ENCODE results near the gene FNIP2.

The FNIP2 gene

GRCh38 chr4:158847535-158847934, 78.7 kb downstream of the FNIP2 start:
- TF ChIP-seq, protein P1, sequence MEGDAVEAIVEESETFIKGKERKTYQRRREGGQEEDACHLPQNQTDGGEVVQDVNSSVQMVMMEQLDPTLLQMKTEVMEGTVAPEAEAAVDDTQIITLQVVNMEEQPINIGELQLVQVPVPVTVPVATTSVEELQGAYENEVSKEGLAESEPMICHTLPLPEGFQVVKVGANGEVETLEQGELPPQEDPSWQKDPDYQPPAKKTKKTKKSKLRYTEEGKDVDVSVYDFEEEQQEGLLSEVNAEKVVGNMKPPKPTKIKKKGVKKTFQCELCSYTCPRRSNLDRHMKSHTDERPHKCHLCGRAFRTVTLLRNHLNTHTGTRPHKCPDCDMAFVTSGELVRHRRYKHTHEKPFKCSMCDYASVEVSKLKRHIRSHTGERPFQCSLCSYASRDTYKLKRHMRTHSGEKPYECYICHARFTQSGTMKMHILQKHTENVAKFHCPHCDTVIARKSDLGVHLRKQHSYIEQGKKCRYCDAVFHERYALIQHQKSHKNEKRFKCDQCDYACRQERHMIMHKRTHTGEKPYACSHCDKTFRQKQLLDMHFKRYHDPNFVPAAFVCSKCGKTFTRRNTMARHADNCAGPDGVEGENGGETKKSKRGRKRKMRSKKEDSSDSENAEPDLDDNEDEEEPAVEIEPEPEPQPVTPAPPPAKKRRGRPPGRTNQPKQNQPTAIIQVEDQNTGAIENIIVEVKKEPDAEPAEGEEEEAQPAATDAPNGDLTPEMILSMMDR (IDR thresholded peaks at IDR 0.05; ENCODE audit: insufficient read depth, low read depth, low read length, missing control alignments) = no peak
- no peak overlapping the region for H3K4me3 ChIP-seq (ENCODE audit: low read depth, low read length)
- no peak for DNase-seq (ENCODE audit: low read depth)

DNA sequence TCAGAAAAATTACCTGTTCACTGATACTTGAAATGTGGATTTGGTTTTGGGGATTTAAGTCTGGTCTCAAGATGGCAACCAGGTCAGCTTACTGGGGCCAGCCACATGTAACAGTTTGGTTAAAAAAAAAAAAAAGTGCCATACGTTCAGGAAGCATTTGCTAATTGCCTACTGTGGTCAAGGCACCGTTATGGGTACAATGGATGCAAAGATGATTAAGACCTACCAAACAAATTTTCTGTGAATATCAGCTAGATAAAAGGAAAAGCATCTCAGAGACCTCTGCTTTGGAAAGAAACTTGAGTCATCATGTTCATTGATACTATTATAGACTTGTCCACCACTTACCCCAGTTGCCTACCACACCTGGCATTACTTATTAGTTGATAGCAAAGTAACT, 80.9 kb downstream of the FNIP2 start:
- TF ChIP-seq, protein P1 (IDR thresholded peaks at IDR 0.05; ENCODE audit: insufficient read depth, low read depth, low read length, missing control alignments) = no peak
- DNase-seq (ENCODE audit: low read depth) = no peak

GRCh38 chr4:158850371-158850770, 81.5 kb downstream of the FNIP2 start:
- no peak overlapping the region for H3K4me3 ChIP-seq (ENCODE audit: low read depth, low read length)
- TF ChIP-seq, protein P1 (IDR thresholded peaks at IDR 0.05; ENCODE audit: insufficient read depth, low read depth, low read length, missing control alignments) = no peak
- no peak for DNase-seq (ENCODE audit: low read depth)

More for the DNA sequence above, 80.9 kb downstream of the FNIP2 start:
- no peak overlapping the region for H3K4me3 ChIP-seq (ENCODE audit: low read depth, low read length)

- H3K4me3 ChIP-seq (ENCODE audit: low read depth, low read length) = no peak overlapping the region
- TF ChIP-seq, protein P1 (IDR thresholded peaks at IDR 0.05; ENCODE audit: insufficient read depth, low read depth, low read length, missing control alignments) = peak; percentile 51
- peak; percentile 39 for DNase-seq (ENCODE audit: low read depth)
Observed at GRCh38 chr4:158850800-158851644, 82.2 kb downstream of the FNIP2 start.

DNA sequence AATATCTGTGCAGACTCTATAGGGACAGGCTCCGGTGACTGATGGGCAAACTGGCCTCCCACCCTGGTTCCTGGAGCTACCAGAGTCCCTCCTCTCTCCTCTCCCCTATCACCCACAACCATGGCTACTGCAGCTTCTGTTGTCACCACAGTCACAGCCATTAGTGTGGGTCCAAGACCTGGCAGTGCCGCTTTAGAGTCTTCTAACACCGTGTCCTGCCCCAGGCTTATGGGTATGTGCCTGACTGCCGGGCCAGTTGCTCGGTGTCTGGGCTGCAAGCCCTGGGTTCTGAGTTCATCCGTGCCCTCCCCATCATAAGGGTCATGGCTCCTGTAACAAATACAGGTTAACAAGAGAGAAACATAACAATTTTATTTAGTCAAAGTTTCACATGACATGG, 85.4 kb downstream of the FNIP2 start:
- DNase-seq (ENCODE audit: low read depth) = no peak
- TF ChIP-seq, protein P1 (IDR thresholded peaks at IDR 0.05; ENCODE audit: insufficient read depth, low read depth, low read length, missing control alignments) = no peak
- H3K4me3 ChIP-seq (ENCODE audit: low read depth, low read length) = no peak overlapping the region

- TF ChIP-seq, protein P1 (IDR thresholded peaks at IDR 0.05; ENCODE audit: insufficient read depth, low read depth, low read length, missing control alignments) = peak; percentile 49
- DNase-seq (ENCODE audit: low read depth) = peak; percentile 68
- H3K4me3 ChIP-seq (ENCODE audit: low read depth, low read length) = no peak overlapping the region
Observed at GRCh38 chr4:158856852-158857251, 88.0 kb downstream of the FNIP2 start.
